HG03469 (cell line): Measurements from ENCODE around the gene G0S2.
A peak's percentile ranks its signal among the peaks of the same experiment; 100 is the strongest.

ENCODE experiments used
- ATAC-seq: cut with Tn5 transposase; IDR thresholded peaks from one replicate; pipeline ENCODE4 v1.9.1; 2021; ENCODE audit warnings: mild to moderate bottlenecking, moderate library complexity, moderate number of reproducible peaks; ENCODE audit not compliant: unreplicated experiment

G0S2 gene

DNA sequence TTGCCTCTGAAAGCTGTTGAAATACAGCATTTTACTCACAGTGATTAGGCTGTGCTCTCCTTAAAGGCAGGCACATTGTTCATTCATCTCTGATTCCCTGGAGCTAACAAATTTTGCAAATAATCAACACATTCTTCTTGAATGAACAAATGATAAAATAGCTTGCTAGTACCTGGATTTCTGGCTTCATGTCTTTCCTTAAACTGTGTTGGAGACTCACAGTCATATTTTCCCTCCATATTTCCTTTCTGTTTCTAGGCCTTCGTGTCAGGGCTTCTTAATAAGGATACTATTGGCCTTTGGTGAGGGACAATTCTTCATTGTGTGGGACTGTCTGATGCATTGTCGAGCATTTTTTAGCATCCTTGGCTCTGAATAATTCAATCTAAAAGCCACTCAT is 39.1 kb downstream of the G0S2 start:
- no peak for ATAC-seq

DNA sequence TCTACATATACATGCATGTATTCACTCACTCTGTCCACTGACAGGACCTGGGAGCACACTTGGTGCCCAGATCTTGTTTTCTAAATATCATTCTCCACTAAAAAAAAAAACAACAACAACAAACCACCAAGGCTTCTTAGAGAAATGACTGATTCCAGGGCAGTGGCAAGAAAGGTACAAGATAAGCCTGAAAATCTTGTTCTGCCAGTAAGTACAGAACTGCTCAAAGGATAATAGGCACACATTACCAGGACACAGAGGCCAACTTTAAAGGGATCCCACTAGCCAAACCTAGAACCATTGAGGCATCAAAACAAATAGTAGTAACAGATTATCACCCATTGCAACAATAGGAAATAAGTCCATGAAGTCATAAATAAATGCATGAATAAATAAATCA is 40.1 kb downstream of the G0S2 start:
- ATAC-seq, result no peak

DNA sequence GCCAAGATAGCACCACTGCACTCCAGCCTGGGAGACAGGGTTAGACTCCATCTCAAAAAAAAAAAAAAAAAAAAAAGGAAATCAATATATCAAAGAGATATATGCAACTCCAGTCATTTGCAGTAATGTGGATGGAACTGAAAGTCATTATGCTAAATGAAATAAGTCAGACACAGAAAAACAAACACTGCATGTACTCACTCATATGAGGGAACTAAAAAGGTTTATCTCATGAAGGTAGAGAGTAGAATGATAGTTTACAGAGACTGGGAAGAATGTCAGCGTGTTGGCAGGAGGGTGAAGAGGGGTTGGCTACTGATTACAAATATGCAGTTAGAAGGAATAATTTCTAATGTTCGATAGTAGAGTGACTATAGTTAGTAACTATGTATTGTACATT is 42.6 kb downstream of the G0S2 start:
- ATAC-seq, result no peak

DNA sequence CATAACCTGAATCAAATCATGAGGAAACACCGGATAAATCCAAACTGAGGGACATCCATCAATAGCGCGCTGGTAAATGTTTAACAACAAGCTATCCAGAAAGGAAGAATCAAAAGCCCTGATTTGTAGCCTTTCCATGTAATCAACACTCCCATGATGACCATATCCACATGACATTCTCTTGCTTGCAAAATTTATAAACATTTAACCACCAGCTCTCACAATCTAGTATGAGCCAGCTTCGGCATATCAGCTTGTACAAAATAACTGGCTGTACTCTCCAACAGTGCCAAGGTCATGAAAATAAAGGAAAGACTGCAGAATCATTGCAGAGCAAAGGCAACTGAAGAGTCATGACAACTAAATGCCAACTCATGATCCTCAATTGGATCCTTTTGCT is 45.1 kb downstream of the G0S2 start:
- no peak for ATAC-seq

DNA sequence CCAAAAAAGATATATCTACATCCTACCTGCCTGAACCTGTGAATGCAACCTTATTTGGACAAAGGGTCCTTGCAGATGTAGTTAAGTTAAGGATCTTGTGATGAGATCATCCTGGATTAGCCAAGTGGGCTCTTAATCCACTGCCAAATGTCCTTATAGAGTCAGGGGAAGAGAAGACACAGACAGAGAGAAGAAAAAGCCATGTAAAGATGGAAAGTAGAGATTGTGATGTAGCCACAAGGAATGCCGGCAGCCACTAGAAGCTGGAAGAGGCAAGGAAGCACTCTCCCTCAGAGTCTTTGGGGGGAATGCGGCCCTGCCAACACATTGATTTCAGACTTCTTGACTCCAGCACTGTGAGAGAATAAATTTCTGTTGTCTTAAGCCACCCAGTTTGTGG is 45.6 kb downstream of the G0S2 start:
- no peak for ATAC-seq

DNA sequence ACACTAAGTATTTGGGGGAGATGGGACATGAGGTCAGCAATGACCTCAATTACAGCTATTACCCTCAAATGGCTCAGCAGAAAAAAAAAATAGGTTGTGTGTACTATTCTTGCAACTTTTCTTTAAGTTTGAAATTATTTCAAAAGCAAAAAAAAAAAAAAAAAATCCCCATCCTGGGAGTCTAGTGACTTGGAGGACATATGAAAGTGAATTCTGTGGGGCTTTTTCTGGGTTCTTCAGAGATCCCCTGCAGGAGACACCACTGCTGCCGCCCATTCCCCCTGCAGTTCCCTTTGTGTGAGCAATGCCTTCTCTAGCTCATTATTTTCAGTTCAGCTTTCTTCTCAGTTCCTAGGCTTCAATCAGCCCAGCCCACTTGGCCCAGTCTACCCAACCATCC is 46.1 kb downstream of the G0S2 start:
- no peak for ATAC-seq

DNA sequence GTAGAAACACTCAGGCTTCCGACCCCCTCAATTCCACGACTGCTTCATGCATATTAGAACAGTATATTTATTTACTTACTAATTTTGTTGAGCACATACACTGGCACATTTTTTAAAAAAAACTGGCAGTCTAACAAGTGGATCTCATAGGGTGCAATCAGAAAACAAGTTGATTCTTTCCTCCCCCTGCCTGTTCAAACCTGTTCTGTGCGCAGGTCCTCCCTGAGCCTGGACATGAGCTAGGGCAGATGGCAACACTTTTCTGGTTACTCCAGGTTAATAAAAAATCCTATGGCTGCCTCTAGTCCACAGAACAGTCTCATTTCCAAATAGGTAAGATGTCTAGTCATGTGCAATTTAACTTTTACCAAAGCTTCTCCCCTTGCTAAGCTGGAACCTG is 48.1 kb downstream of the G0S2 start:
- no peak for ATAC-seq

DNA sequence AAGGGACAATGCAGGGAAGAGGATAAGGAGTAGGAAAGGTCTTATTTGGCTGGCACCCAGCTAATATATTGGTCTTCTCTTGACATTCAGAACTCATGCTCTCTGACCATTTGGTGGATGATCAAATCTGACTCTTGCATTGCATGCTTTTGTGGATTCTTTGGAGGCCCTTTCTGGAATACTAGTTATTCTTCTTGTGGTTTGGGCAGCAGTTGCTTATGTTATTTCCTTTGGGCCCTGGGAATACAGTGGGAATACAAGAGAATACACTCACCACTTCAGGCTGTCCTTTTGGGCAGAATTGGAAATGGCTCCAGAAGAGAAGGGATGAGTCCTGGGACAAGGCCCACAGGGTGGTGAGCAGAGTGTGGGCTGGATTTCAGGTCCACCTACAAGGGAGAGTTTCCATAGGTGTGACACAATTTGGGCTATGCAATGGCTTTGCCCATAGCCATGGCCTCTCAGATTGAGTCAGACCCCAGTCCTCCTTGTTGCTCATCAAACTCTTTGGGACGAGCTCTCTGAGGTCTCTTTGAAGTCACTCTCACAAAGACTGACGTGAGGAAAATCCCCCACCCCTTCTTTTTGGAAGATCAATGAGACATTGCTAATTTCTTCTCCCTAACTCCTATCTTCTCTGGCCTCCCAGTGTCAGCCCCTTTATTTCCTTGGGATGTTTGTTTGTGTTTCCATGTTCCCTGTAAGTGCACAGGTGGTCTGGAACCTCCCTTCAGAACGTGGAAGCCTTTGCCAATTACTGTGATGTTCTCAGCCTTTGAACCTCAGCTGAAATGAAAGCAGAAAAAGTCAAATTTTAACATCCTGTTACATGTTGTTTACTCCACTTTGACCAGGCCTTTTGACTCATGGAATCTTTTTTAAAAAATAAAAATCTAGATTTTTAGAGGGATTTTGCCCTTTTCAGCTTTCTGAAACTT is 48.8 kb downstream of the G0S2 start:
- peak; percentile 44 for ATAC-seq
